ENCODE data around the gene SLC26A8. TPM values are rescaled to one million over a fixed set of nuclear protein-coding genes. Genes with fewer than 3 reads are reported as not detected.
A peak's percentile ranks its signal among the peaks of the same experiment; 100 is the strongest.

Gene SLC26A8, protein sequence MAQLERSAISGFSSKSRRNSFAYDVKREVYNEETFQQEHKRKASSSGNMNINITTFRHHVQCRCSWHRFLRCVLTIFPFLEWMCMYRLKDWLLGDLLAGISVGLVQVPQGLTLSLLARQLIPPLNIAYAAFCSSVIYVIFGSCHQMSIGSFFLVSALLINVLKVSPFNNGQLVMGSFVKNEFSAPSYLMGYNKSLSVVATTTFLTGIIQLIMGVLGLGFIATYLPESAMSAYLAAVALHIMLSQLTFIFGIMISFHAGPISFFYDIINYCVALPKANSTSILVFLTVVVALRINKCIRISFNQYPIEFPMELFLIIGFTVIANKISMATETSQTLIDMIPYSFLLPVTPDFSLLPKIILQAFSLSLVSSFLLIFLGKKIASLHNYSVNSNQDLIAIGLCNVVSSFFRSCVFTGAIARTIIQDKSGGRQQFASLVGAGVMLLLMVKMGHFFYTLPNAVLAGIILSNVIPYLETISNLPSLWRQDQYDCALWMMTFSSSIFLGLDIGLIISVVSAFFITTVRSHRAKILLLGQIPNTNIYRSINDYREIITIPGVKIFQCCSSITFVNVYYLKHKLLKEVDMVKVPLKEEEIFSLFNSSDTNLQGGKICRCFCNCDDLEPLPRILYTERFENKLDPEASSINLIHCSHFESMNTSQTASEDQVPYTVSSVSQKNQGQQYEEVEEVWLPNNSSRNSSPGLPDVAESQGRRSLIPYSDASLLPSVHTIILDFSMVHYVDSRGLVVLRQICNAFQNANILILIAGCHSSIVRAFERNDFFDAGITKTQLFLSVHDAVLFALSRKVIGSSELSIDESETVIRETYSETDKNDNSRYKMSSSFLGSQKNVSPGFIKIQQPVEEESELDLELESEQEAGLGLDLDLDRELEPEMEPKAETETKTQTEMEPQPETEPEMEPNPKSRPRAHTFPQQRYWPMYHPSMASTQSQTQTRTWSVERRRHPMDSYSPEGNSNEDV
- polyA plus RNA-seq (2014; cell fraction: cytosol; rRNA removed) = not detected in 2 replicates
- not detected in 2 replicates for polyA plus RNA-seq (2014; cell fraction: nucleus; rRNA removed)

DNA sequence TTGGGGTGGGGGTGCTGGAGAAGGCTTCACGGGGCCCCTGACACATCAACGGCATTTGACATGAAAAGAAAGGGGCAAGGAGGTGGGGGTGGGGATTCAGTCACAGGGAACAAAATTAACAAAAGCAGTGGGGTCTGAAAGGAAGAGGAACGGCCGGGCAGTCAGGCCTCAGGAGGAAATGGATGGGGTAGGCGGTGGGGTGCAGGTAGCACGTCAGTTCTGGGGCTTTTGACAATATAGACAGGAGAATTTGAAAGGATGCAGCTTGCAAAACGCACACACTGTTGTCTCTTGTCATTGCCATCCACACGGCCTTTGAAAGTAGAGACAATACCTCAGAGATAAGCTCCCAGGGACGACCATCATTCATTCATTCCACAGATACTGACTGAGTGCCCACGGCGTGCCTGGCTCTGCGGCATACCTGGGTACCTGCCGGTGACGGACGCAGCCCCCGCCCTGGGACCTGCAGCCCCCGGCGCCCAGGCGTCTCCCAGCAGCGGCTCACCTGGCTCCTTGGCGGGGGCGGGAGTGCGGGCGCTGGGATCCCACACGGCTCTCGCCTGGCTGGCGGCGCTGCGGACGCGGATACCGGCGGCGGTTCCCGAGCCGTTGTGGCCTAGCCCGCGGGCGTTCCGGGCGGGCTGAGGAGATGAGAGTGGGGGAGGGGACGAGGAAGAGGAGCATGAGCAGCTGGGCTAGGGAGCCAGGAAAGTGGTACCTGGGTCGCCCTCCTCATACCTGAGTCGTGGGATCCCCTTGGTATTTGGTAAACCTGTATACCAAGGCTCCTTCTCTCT, at the start of gene SLC26A8:
Gene SLC26A8, minus strand, starts transcription at position 646 of the 800 bp plus-strand sequence. CDS start 4,934 bp downstream, outside the sequence.
- DNase-seq (ENCODE audit: low spot score) = no peak

DNA sequence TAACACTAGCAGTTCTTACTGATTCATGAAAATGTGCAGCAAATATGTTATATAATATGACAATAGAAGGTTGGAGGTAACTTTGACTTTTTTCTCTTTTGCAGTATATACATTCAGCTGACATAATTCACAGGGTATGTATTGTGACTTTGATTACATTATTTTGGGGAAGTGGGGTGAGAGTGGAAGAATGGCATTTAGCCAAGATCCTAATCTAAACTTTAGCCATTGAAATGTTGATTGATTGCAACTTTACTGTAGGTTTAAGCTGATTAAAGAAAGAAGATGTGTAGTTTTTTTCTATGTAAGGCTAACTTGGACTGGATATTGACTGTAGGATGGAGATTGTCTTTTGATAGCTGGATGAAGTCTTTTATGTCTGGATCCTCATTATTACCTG, 49.1 kb upstream of the SLC26A8 start:
- peak; percentile 25 for DNase-seq (ENCODE audit: low spot score)

DNA sequence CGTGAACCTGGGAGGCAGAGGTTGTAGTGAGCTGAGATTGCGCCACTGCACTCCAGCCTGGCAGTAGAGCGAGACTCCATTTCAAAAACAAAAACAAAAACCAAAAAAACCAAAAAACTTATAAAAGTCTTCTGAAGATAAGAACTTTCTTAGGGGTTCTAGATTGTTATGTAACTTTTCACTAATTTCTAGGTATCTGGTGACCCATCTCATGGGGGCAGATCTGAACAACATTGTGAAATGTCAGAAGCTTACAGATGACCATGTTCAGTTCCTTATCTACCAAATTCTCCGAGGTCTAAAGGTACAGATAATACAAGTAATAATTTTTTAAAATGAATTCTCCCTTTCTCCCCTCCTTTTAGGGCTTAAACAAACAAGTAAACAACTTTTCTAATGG, 48.2 kb upstream of the SLC26A8 start:
- DNase-seq (ENCODE audit: low spot score) = no peak

DNA sequence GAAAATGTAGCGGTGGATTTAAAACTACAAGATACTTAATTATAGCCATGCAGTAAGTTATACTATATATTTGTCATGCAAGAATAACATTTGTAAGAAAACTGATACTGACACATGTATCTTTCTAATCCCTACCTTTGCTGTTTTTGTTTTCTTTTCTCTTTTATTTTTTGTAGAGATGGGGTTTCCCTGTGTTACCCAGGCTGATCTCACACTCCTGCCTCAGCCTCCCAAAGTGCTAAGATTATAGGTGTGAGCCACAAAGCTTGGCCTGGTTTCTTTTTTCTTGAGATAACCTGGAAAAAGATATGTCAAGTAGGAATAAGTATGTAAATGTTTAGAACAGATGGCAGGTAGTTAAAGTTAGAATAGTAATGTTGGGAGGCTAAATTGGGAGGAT, 47.3 kb upstream of the SLC26A8 start:
- no peak for DNase-seq (ENCODE audit: low spot score)

DNA sequence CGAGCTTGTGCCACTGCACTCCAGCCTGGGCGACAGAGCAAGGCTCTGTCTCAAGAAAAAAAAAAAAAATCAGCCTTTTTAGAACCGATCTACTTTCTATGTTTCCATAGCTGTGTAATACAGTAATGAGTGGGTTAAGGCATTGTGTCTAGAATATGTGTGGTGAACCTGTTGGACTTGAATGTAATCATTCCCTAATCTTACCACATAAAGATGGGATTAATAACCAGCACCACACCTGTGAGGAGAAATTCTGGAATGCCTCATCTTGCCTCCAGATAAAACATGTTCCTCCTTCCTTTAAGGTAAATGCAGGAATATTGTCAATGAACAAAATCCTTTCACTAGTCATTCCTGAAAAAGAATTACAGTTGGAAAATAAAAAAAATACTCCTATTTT, 46.8 kb upstream of the SLC26A8 start:
- no peak for DNase-seq (ENCODE audit: low spot score)

DNA sequence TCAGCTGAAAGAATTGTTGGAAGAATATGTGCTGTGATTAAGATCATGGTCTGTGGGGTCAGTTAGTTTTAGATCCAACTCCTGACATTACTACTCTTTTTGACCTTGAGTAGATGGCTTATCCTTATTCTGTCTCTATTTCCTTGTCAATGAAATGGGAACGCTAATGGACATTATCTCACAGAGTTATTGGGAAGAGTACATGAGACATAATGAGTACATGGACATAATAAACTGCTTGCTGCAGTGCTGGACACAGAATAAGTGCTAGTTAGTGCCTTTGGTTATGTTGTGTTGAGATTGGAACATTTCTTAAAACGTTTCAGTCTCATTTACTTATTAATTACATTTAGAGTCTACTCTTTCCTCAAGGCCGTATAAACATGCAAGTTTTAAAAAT, 45.8 kb upstream of the SLC26A8 start:
- no peak for DNase-seq (ENCODE audit: low spot score)

DNA sequence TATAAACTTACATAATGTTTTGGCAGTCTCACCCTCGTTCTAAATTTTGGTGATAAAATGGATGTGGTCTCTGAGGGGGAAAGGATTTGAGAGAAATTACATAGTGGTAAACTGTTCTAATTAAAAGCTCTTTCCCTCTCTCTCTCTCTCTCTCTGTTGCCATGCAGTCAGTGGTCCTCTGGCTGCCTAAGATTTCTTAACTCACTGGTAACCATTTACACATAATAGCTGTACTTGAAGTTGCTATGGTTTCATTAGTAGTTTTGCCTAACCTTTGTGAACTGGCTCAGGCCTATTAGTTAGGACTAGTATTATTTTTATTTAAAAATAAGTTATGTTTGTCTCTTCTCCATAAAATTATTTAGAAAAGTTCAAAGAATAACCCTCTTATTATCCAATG, 45.1 kb upstream of the SLC26A8 start:
- no peak for DNase-seq (ENCODE audit: low spot score)

DNA sequence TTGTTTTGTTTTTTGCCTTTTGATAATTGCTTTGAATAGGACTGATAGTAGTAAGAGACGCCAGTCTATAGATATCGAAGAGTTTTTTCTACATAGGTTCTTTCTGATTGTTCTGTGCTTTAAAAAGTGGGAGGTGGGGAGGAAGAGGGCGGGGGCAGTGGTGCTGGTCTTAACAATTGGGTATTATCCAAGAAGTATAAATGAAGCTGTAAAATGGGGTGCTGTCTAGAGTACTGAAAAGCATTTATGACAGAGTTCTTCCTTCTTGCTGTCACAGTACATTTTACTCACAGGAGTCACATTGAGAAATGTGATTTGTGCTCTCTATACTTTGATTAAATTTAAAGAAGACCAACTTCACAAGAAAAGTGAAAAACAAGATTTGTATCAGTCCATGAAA, 44.1 kb upstream of the SLC26A8 start:
- DNase-seq (ENCODE audit: low spot score) = no peak

DNA sequence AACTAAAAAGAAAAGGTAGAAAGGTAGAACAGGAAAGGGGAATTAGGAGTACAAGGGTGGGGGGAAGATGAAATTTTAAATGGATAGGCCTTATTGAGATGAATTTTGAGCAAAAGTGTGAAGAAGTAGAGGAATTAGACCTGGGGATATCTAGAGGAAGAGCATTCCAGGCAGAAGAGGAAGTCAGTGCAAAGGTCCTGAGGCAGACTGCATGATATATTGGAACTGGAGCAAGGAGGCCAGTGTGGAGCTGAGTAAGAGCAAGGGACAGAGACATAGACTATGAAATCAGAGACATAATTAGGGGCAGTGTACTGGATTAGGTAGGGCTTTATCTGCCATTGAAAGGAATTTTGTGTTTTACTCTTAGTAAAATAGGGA, 43.6 kb upstream of the SLC26A8 start:
- DNase-seq (ENCODE audit: low spot score) = no peak

DNA sequence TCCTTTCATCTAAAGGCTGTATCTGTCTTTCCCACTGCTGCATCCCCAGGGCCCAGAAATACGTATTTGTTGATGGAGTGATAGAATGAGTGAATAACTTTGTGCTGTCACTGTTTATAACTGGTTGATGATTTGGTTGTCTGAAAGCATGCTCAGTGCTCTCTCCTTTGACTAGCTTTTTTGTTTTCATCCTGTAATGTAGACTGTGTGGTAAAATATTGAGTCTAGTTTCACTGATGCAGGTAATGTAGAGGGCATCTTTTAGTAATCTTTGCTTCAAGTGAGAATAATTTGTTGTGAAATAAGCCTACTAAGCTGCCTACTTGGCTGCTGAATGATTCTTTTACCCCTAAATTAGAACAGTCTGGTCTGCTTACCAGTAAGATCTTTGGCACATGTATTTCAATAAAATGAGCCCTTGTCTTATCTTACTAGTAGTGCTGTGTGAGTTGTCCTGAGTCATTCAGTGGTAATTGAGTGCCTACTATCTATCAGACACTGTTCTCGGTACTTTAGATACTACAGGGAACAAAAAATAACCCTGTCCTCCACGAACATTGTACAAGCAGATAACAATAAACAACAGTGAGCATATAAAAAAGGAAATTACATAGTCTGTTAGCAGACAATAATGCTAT, 43.1 kb upstream of the SLC26A8 start:
- DNase-seq (ENCODE audit: low spot score) = no peak

DNA sequence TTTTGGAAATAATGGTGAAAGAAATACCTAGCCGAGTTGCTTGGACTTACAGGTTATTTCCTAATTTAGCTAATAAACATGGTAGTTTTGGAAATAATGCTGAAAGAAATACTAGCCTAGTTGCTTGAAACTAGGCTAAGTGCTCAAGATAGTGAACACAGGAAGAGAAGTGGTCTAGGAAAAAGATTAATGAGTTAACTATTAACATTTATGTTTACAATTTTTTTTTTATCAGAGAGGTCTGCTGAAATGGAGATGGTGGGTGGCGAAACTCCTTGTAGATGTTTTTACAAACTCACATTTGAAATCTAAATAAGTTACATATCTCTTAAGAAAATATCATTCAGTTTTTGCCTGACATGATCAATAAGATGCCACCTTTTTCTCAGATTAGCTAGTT, 42.4 kb upstream of the SLC26A8 start:
- no peak for DNase-seq (ENCODE audit: low spot score)

DNA sequence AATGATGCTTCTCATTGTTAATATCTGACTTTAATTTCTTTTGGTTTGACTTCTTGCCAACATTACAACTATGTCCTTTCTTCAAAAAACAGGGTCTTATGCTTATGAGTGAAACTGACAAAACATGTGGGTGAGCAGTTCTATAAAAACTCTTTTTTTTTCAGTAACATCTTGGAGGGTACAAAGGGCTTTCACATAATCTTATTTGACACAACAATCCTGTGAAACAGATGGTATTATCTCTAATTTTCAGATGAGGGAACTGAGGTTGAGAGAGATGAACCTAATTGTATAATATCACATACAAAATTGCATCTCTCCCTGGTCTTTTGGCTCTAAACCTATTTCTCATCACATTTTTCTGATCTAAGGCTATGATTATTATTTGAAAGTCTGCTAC, 41.5 kb upstream of the SLC26A8 start:
- DNase-seq (ENCODE audit: low spot score) = no peak

DNA sequence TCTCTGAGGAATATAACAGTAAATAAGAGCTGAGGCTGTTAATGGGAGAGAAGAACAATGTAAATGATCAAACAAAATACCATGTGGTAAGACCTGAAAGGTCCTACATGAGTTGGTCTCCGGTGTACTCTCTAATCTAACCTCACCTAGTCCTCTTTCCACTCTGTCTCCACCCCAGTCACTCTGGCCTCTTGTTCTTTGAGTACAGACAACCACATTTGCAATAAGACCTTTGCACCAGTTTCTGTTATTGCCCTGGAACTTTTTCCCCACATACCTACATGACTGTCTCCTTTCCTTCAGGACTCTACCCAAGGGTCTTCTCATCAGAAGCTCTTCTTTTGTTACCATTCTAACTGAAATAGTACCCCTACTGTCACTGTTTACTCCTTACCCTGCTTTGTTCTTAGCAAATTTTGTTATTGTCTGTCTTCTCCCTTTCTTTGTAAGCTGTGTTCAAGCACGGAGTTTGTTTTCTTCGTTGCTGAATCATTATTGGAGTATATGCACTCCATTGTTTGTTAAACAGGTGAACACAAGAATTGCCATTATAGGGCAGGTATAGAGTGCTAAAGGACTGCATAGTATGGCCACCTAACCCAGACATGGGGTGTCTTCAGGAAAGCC, 40.4 kb upstream of the SLC26A8 start:
- DNase-seq (ENCODE audit: low spot score) = no peak

DNA sequence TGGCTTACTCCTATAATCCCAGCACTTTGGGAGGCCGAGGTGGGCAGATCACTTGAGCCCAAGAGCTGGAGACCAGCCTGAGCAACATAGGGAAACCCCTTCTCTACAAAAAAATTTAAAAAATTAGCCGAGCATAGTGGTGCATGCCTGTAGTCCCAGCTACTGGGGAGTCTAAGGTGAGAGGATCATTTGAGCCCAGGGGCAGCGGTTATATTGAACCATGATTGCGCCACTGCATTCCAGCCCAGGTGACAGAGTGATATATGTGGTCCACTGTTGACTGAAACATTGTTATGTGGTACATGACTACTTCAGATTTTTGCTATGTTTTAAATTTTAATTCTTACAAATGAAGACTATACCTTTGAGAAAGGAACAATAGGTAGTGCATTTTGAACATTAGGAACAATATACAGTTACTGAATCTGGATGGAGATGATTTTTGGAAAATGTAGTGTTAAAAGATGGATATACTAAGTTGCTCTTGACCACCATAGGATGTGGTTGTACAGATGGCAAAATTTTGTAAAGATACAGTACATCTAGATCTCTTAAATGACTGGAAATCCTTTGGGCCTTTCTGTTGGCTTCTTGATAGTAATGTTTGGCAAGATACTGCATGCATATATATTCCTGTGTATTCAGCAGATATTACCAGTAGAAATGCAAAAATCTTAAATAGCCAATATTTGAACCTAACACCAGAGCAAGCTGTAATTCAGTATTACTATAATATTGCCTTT, 39.0 kb upstream of the SLC26A8 start:
- no peak for DNase-seq (ENCODE audit: low spot score)

DNA sequence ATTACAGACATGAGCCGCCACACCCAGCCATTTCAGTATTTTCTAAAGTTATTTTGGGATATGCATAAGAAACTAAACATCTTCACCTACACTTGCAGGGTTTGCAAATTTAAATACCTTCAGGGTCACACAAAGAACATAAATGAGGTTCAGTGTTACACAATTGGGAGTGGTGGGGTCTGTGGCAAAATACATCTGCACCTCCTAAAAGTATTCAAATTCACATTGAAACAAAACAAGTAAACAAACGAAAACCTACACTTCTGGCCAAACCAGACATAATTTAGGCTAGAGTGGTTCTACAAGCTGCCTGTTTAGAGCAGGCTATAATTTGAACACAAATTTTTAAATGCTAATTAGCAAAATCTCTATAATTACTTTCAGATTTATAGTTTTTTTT, 37.8 kb upstream of the SLC26A8 start:
- DNase-seq (ENCODE audit: low spot score) = no peak

DNA sequence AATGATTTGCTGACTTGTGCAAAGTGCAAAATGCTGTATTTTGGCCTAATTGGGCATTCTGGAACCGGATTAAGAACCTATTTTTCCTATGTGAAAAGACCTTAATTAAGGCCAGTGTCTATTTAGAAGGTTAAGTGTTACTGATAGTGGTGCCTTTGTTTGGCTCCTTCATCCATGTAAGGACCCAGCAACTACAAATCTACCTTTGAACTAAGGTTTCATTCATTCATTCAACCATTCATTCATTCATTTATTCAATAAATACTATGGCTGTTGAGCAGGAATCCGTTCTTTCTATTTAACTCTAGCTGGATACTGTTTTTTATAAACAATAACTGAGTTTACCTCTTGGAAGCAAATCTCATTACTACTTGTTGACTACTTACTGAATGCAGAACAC, 36.8 kb upstream of the SLC26A8 start:
- no peak for DNase-seq (ENCODE audit: low spot score)

DNA sequence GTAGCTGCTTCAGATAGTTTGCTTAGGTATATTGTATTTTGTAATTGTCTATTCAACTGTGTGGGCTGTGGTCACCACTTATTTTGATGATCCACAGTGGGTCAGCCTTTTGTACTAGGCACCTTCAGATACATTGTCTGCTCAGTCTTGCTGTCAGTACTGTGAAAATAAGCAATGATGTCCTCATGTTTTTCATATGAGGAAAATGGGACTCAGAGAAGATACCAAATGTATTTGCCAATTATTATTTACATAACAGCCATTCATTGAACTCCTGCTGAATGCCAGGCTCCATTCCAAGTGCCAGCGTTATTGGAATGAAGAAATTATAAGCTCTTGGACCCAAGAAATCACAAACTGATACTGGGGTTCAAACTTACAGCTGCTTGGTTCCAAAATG, 31.7 kb upstream of the SLC26A8 start:
- DNase-seq (ENCODE audit: low spot score) = no peak

DNA sequence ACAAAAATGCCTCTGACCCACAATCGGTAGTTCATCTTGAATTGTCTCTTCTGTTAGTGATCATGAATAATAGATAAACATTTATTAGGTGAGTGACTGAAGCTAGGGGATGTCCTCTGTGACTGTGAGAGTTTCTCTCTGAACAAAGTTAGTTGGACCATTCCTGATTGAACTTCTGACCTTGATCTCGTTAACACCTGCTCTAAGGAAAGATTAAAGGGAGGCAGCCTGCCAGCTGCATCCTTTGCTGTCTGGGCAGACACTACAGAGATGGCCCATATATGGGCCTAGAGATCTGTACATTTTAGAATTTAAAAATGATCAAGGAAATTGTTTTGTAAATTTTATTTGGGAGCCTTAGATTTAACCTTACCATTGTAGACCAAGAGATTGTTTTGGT, 30.5 kb upstream of the SLC26A8 start:
- peak; percentile 32 for DNase-seq (ENCODE audit: low spot score)

DNA sequence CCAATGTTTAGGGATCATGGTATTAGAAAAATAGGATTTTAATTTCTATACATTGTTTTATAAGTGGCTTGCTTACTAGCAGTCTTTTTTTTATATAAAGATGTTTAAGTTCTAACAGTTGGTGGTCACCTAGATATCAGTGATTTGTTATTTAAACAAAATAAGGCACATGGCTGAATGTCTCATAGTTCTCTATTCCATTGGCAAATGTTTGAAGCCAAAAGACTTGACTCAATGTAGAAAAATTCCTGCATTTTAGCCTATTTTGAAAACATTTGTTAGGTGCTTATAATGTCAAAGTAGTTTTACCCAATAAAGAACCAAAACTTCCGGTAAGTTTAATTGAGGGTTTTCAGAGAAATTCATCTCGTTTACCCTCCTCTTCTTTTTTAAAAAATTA, 30.0 kb upstream of the SLC26A8 start:
- DNase-seq (ENCODE audit: low spot score) = no peak

DNA sequence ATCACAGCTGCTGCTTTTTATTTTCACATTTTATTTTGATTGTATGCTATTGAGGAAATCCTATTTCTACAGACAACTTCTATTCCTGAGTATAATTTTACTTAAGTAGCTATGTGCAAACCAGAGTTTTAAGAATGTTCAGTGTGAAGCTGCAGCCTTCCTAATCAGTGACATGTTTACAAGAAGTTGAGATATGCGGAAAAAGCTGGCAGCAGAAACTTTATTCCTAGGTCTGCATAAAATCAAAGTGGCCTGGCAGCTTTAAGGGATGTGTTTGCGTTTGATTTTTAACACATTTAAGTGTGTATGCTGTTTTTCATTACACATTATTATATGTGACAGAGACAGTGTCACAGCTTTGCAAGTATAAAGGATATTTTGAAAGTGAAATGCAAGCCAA, 29.4 kb upstream of the SLC26A8 start:
- DNase-seq (ENCODE audit: low spot score) = peak; percentile 48
